SK-N-SH (cell line): ENCODE data around the gene AFF3. TPM values are rescaled to one million over a fixed set of nuclear protein-coding genes. Genes with fewer than 3 reads are reported as not detected.

Experiments used
- CTCF ChIA-PET: fragments of 300-600, 350-600 bp; formaldehyde crosslinking; extraction: SDS; loops from one replicate; lab custom pipeline; 2021; lab: Yijun Ruan, JAX
- POLR2A ChIA-PET: fragments of 350-600 bp; sonication (Branson Sonifier 250); formaldehyde crosslinking; extraction: SDS; loops from one replicate; lab custom pipeline; 2020; ENCODE audit warnings: antibody characterized with exemption, inconsistent platforms; lab: Yijun Ruan, JAX
- DNase-seq: peaks from one replicate; pipeline ENCODE4 v3.0.0; 2012
- H2AFZ ChIP-seq: fragments of 200-600 bp; sonication (generic); 2 replicates; pipeline ENCODE4 v1.8.1; 2016; ENCODE audit warnings: antibody characterized with exemption, mild to moderate bottlenecking, low read depth
- H3F3A ChIP-seq: fragments of 200-600 bp; sonication (generic); replicated peaks from 2 replicates; pipeline ENCODE3; 2016; ENCODE audit warnings: antibody characterized with exemption, mild to moderate bottlenecking; ENCODE audit not compliant: insufficient read depth
- H3K27ac ChIP-seq, 2 experiments: fragments of 200-500 bp in 1 of 2; fragments of 200-600 bp in 1 of 2; sonication (Bioruptor generic) in 1 of 2; sonication (generic), shearing (Covaris generic) in 1 of 2; 2 replicates each; pipeline versions ENCODE4 v1.5.1 to v1.6.1; 2014 to 2016; ENCODE audit warnings: low read depth in 2 of 2, inconsistent platforms in 1 of 2, low read length in 1 of 2, mild to moderate bottlenecking in 1 of 2, mixed read lengths in 1 of 2
- H3K27me3 ChIP-seq: fragments of 200-600 bp; sonication (generic), shearing (Covaris generic); 2 replicates; pipeline ENCODE4 v1.6.1; 2016; ENCODE audit warnings: mixed run types; ENCODE audit not compliant: insufficient read depth
- H3K36me3 ChIP-seq, 2 experiments: fragments of 200-500 bp in 1 of 2; fragments of 200-600 bp in 1 of 2; sonication (Bioruptor generic) in 1 of 2; sonication (generic) in 1 of 2; replicated peaks in 1 of 2; 2 replicates each; pipeline versions ENCODE3 to v1.5.1; 2014 to 2016; ENCODE audit warnings: low read length in 1 of 2, mild to moderate bottlenecking in 1 of 2; ENCODE audit not compliant: insufficient read depth in 2 of 2, control insufficient read depth in 1 of 2
- H3K4me1 ChIP-seq, 2 experiments: fragments of 200-500 bp in 1 of 2; fragments of 200-600 bp in 1 of 2; sonication (Bioruptor generic) in 1 of 2; sonication (generic), shearing (Covaris generic) in 1 of 2; 2 replicates each; pipeline versions ENCODE4 v1.5.1 to v1.6.1; 2014 to 2016; ENCODE audit warnings: low read depth in 1 of 2, low read length in 1 of 2, mixed run types in 1 of 2; ENCODE audit not compliant: insufficient read depth in 2 of 2, control insufficient read depth in 1 of 2
- H3K4me2 ChIP-seq: fragments of 200-600 bp; sonication (generic), shearing (Covaris generic); 2 replicates; pipeline ENCODE4 v1.6.1; 2017; ENCODE audit warnings: mixed run types
- H3K4me3 ChIP-seq, 2 experiments: fragments of 200-500 bp in 1 of 2; fragments of 200-600 bp in 1 of 2; sonication (Bioruptor generic) in 1 of 2; sonication (generic), shearing (Covaris generic) in 1 of 2; 2 replicates each; pipeline versions ENCODE4 v1.5.1 to v1.8.1; 2014 to 2016; ENCODE audit warnings: low read depth in 2 of 2, inconsistent platforms in 1 of 2, low read length in 1 of 2, mild to moderate bottlenecking in 1 of 2, mixed read lengths in 1 of 2, moderate library complexity in 1 of 2
- H3K79me2 ChIP-seq: fragments of 200-600 bp; sonication (generic); 2 replicates; pipeline ENCODE4 v1.8.1; 2017; ENCODE audit warnings: mild to moderate bottlenecking; ENCODE audit not compliant: insufficient read depth
- H3K9ac ChIP-seq: fragments of 200-600 bp; sonication (generic); 2 replicates; pipeline ENCODE4 v1.6.1; 2017; ENCODE audit warnings: mixed run types
- H3K9me2 ChIP-seq: fragments of 200-600 bp; sonication (generic); 2 replicates; pipeline ENCODE4 v1.6.1; 2017; ENCODE audit warnings: mixed run types
- H3K9me3 ChIP-seq: fragments of 200-600 bp; sonication (generic); 2 replicates; pipeline ENCODE4 v1.6.1; 2017; ENCODE audit warnings: mixed run types, mild to moderate bottlenecking, moderate library complexity
- H4K20me1 ChIP-seq: fragments of 200-600 bp; sonication (generic); 2 replicates; pipeline ENCODE4 v1.6.1; 2017; ENCODE audit warnings: mild to moderate bottlenecking, mixed run types; ENCODE audit not compliant: insufficient read depth
- CHD2 ChIP-seq: fragments of 150-350 bp; IDR thresholded peaks from 2 replicates; pipeline ENCODE4 v1.6.1; 2018; ENCODE audit warnings: low read length; ENCODE audit not compliant: partially characterized antibody
- CTCF ChIP-seq: fragments of 200-600 bp; sonication (generic); IDR thresholded peaks from 2 replicates; pipeline ENCODE4 v1.6.1; 2017; ENCODE audit warnings: antibody characterized with exemption, mild to moderate bottlenecking, moderate library complexity
- ELF1 ChIP-seq: IDR thresholded peaks from 2 replicates; pipeline ENCODE4 v1.4.0; 2012
- EZH2phosphoT487 ChIP-seq: fragments of 200-600 bp; sonication (generic); IDR thresholded peaks from 2 replicates; pipeline ENCODE4 v1.6.1; 2017; ENCODE audit warnings: low read depth, mixed run types, mild to moderate bottlenecking, antibody characterized with exemption, moderate library complexity, borderline replicate concordance
- FOSL2 ChIP-seq: IDR thresholded peaks from 2 replicates; pipeline ENCODE4 v1.4.0; 2012; ENCODE audit warnings: low read depth, mild to moderate bottlenecking, moderate library complexity, borderline replicate concordance
- GATA2 ChIP-seq: sonication (generic); formaldehyde crosslinking; IDR thresholded peaks from 2 replicates; pipeline ENCODE4 v1.5.0; 2020; ENCODE audit warnings: mild to moderate bottlenecking, missing genetic modification reagents
- MXI1 ChIP-seq: IDR thresholded peaks from 2 replicates; pipeline ENCODE4 v1.6.1; 2012; ENCODE audit warnings: mild to moderate bottlenecking, low read depth, low read length, improper control_type of control experiment
- PBX3 ChIP-seq: IDR thresholded peaks from 2 replicates; pipeline ENCODE4; 2012
- POLR2AphosphoS5 ChIP-seq: IDR thresholded peaks from 2 replicates; pipeline ENCODE4 v1.6.1; 2012; ENCODE audit warnings: low read depth, low read length
- RAD21 ChIP-seq: IDR thresholded peaks from 2 replicates; pipeline ENCODE4 v1.6.1; 2012; ENCODE audit warnings: mild to moderate bottlenecking, low read length
- RFX5 ChIP-seq: IDR thresholded peaks from 2 replicates; pipeline ENCODE4 v1.6.1; 2012; ENCODE audit warnings: mild to moderate bottlenecking, improper control_type of control experiment, low read length
- RXRA ChIP-seq: IDR thresholded peaks from 2 replicates; pipeline ENCODE4 v1.4.0; 2012; ENCODE audit warnings: low read depth, mild to moderate bottlenecking, borderline replicate concordance
- SIN3A ChIP-seq: IDR thresholded peaks from 2 replicates; pipeline ENCODE4 v1.6.1; 2012; ENCODE audit warnings: low read depth, mild to moderate bottlenecking, low read length, moderate library complexity, borderline replicate concordance
- TAF1 ChIP-seq: IDR thresholded peaks from 2 replicates; pipeline ENCODE4 v1.6.1; 2012; ENCODE audit warnings: low read depth, mild to moderate bottlenecking, low read length, moderate library complexity, borderline replicate concordance
- TEAD4 ChIP-seq: IDR thresholded peaks from 2 replicates; pipeline ENCODE4 v1.4.0; 2012; ENCODE audit warnings: mild to moderate bottlenecking, borderline replicate concordance; ENCODE audit not compliant: insufficient read depth
- USF1 ChIP-seq: IDR thresholded peaks from 2 replicates; pipeline ENCODE4 v1.4.0; 2012; ENCODE audit warnings: low read depth, borderline replicate concordance
- YY1 ChIP-seq: IDR thresholded peaks from 2 replicates; pipeline ENCODE4 v1.4.0; 2012; ENCODE audit warnings: low read depth, mild to moderate bottlenecking
- WGBS: methylation state at CpG from one replicate; pipeline ENCODE4 v1.1.6; 2017; ENCODE audit warnings: low lambda C conversion rate; 5-methylcytosine and 5-hydroxymethylcytosine counted together
- polyA plus RNA-seq, 3 experiments: library from polyadenylated mRNA; depleted of rRNA; stranded (reverse); fragments of >200 nt; gene quantifications; 2 replicates each; pipeline ENCODE4 v1.2.3, GENCODE V29; 2012
- TF ChIP-seq, protein P1 (sequence below): IDR thresholded peaks from 2 replicates; pipeline ENCODE4 v1.4.0; 2012; ENCODE audit warnings: low read depth, borderline replicate concordance
- TF ChIP-seq, protein P2 (sequence below): IDR thresholded peaks from 2 replicates; pipeline ENCODE4 v1.6.1; 2012; ENCODE audit warnings: mild to moderate bottlenecking, low read depth, low read length, moderate library complexity

AFF3 gene
- polyA plus RNA-seq, 1 of the 3 experiments (the other 2 are of a cell fraction) = 0.36 TPM

GRCh38 chr2:99728166-99728565, 414.2 kb downstream of the AFF3 start:
- WGBS = 57% methylated on average over 4 of the region's 4 CpGs
- POLR2A ChIA-PET = no interaction called here
- H2AFZ ChIP-seq = no peak overlapping the region
- TF ChIP-seq CTCF (no peak), USF1 (no peak), TEAD4 (no peak), YY1 (no peak), PBX3 (no peak), RXRA (no peak), SIN3A (no peak), FOSL2 (no peak), EZH2phosphoT487 (no peak), POLR2AphosphoS5 (no peak), GATA2 (CRISPR knock-in tag) (no peak), RAD21 (no peak), RFX5 (no peak), MXI1 (no peak), TAF1 (no peak), CHD2 (no peak), ELF1 (no peak)
- TF ChIP-seq, protein P1, sequence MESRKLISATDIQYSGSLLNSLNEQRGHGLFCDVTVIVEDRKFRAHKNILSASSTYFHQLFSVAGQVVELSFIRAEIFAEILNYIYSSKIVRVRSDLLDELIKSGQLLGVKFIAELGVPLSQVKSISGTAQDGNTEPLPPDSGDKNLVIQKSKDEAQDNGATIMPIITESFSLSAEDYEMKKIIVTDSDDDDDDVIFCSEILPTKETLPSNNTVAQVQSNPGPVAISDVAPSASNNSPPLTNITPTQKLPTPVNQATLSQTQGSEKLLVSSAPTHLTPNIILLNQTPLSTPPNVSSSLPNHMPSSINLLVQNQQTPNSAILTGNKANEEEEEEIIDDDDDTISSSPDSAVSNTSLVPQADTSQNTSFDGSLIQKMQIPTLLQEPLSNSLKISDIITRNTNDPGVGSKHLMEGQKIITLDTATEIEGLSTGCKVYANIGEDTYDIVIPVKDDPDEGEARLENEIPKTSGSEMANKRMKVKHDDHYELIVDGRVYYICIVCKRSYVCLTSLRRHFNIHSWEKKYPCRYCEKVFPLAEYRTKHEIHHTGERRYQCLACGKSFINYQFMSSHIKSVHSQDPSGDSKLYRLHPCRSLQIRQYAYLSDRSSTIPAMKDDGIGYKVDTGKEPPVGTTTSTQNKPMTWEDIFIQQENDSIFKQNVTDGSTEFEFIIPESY = no peak
- TF ChIP-seq, protein P2, sequence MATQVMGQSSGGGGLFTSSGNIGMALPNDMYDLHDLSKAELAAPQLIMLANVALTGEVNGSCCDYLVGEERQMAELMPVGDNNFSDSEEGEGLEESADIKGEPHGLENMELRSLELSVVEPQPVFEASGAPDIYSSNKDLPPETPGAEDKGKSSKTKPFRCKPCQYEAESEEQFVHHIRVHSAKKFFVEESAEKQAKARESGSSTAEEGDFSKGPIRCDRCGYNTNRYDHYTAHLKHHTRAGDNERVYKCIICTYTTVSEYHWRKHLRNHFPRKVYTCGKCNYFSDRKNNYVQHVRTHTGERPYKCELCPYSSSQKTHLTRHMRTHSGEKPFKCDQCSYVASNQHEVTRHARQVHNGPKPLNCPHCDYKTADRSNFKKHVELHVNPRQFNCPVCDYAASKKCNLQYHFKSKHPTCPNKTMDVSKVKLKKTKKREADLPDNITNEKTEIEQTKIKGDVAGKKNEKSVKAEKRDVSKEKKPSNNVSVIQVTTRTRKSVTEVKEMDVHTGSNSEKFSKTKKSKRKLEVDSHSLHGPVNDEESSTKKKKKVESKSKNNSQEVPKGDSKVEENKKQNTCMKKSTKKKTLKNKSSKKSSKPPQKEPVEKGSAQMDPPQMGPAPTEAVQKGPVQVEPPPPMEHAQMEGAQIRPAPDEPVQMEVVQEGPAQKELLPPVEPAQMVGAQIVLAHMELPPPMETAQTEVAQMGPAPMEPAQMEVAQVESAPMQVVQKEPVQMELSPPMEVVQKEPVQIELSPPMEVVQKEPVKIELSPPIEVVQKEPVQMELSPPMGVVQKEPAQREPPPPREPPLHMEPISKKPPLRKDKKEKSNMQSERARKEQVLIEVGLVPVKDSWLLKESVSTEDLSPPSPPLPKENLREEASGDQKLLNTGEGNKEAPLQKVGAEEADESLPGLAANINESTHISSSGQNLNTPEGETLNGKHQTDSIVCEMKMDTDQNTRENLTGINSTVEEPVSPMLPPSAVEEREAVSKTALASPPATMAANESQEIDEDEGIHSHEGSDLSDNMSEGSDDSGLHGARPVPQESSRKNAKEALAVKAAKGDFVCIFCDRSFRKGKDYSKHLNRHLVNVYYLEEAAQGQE = no peak
- DNase-seq = no peak
- no peak overlapping the region for H3K9ac ChIP-seq
- no peaks in the 10 kb centered on the region for H3K79me2 ChIP-seq
- H3K4me3 ChIP-seq = no peak overlapping the region
- H3K27ac ChIP-seq = peak overlapping the region in 1 of 2 experiments; percentile 31; a peak in 1 of 4 replicates
- CTCF ChIA-PET = interaction anchor here (1.0 kb wide), 1 partner anchor 91 kb away, joined by 3 read pairs; no protein-coding TSS in a partner anchor
- H4K20me1 ChIP-seq = no peaks in the 10 kb centered on the region
- no peak overlapping the region for H3K4me2 ChIP-seq
- H3K36me3 ChIP-seq = no peaks in the 10 kb centered on the region
- no peaks in the 10 kb centered on the region for H3F3A ChIP-seq
- H3K27me3 ChIP-seq = no peaks in the 10 kb centered on the region
- H3K9me2 ChIP-seq = no peaks in the 10 kb centered on the region
- peaks cover 0 to 15% of the 10 kb centered on the region in 2 experiments; a peak in 2 of 4 replicates for H3K4me1 ChIP-seq
- H3K9me3 ChIP-seq = no peaks in the 10 kb centered on the region
